PC-3 (cell line): Measurements from ENCODE around the gene SMAP2. TPM values are rescaled to one million over a fixed set of nuclear protein-coding genes. Genes with fewer than 3 reads are reported as not detected.

Experiments used
- ATAC-seq: fragments of 200-7000 bp; cut with Tn5 transposase; 2 replicates; pipeline ENCODE4 v1.9.1; 2020; ENCODE audit warnings: mild to moderate bottlenecking, moderate library complexity
- BruUV-seq: library from RNA; stranded (reverse); fragments of 400-500 nt; replicated peaks from 2 replicates; lab custom pipeline; 2021; lab: Mats Ljungman, UMichigan
- CTCF ChIA-PET: fragments of 300-600 bp; sonication (Branson Sonifier 250); formaldehyde crosslinking; loops from one replicate; lab custom pipeline; 2022; ENCODE audit warnings: antibody characterized with exemption; lab: Charles Lee
- POLR2A ChIA-PET: fragments of 300-600 bp; sonication (Branson Sonifier 250); formaldehyde crosslinking; loops from one replicate; lab custom pipeline; 2022; ENCODE audit warnings: antibody characterized with exemption; ENCODE audit not compliant: unreplicated experiment; lab: Charles Lee
- DNase-seq: peaks from one replicate; pipeline ENCODE4 v3.0.0-alpha.2; 2015
- H2AFZ ChIP-seq: fragments of 300-600 bp; sonication (generic); 2 replicates; pipeline ENCODE4 v1.6.0; 2016; ENCODE audit warnings: antibody characterized with exemption, low read length
- H3F3A ChIP-seq: fragments of 300-600 bp; sonication (generic); one replicate; pipeline ENCODE4 v1.6.0; 2017; ENCODE audit warnings: antibody characterized with exemption, low read length, control low read depth, mild to moderate bottlenecking; ENCODE audit not compliant: unreplicated experiment
- H3K27ac ChIP-seq: fragments of 300-600 bp; sonication (generic); 2 replicates; pipeline ENCODE4 v1.5.1; 2016; ENCODE audit warnings: mild to moderate bottlenecking, low read length
- H3K27me3 ChIP-seq: fragments of 300-600 bp; sonication (generic); 2 replicates; pipeline ENCODE4 v1.6.1; 2016; ENCODE audit warnings: low read length, mixed read lengths
- H3K36me3 ChIP-seq: fragments of 300-600 bp; sonication (generic); 2 replicates; pipeline ENCODE4 v1.6.1; 2016; ENCODE audit warnings: low read depth, mixed run types, low read length, mixed read lengths
- H3K4me1 ChIP-seq: fragments of 300-600 bp; sonication (generic); 2 replicates; pipeline ENCODE4 v1.5.1; 2016; ENCODE audit warnings: low read length; ENCODE audit not compliant: insufficient read depth
- H3K4me2 ChIP-seq: fragments of 300-600 bp; sonication (generic); 2 replicates; pipeline ENCODE4 v1.6.0; 2016; ENCODE audit warnings: low read length
- H3K4me3 ChIP-seq: fragments of 300-600 bp; sonication (generic); 2 replicates; pipeline ENCODE4 v1.5.1; 2016; ENCODE audit warnings: mild to moderate bottlenecking, low read length, mixed read lengths
- H3K79me2 ChIP-seq: fragments of 300-600 bp; sonication (generic); 2 replicates; pipeline ENCODE4 v1.6.1; 2017; ENCODE audit warnings: low read length, mixed read lengths
- H3K9ac ChIP-seq: fragments of 300-600 bp; sonication (generic); 2 replicates; pipeline ENCODE4 v1.6.0; 2016; ENCODE audit warnings: mild to moderate bottlenecking, low read length
- H3K9me2 ChIP-seq: fragments of 300-600 bp; sonication (generic); replicated peaks from 2 replicates; pipeline ENCODE4 v1.6.1; 2016; ENCODE audit warnings: mixed run types, low read length, mixed read lengths
- H3K9me3 ChIP-seq: fragments of 300-600 bp; sonication (generic); 2 replicates; pipeline ENCODE4 v1.6.1; 2016; ENCODE audit warnings: low read length, mixed read lengths
- H4K20me1 ChIP-seq: fragments of 300-600 bp; sonication (generic); 2 replicates; pipeline ENCODE4 v1.6.1; 2016; ENCODE audit warnings: low read length, mixed read lengths
- CTCF ChIP-seq: fragments of 300-600 bp; sonication (generic); conservative IDR thresholded peaks from 2 replicates; pipeline ENCODE4 v1.5.1; 2017; ENCODE audit warnings: antibody characterized with exemption, low read depth, mild to moderate bottlenecking, low read length
- EZH2 ChIP-seq: fragments of 300-600 bp; sonication (generic); IDR thresholded peaks from one replicate; pipeline ENCODE4 v1.6.1; 2017; ENCODE audit warnings: antibody characterized with exemption, mild to moderate bottlenecking, low read length; ENCODE audit not compliant: unreplicated experiment
- EZH2phosphoT487 ChIP-seq: fragments of 300-600 bp; sonication (generic); IDR thresholded peaks from 2 replicates; pipeline ENCODE4 v1.6.1; 2018; ENCODE audit warnings: mild to moderate bottlenecking, antibody characterized with exemption, low read length, borderline replicate concordance
- intact Hi-C: fragments of 100-400 bp; cut with micrococcal nuclease; formaldehyde crosslinking; loops from 2 replicates; pipeline ENCODE4 v1.9.0; 2023
- total RNA-seq: library from RNA; depleted of rRNA; stranded (reverse); fragments of >200 nt; gene quantifications from 2 replicates; pipeline ENCODE4 v1.2.3, GENCODE V29; 2014

Gene SMAP2
- total RNA-seq, 1 experiment from 2014 or later = 48.1 TPM

GRCh38 chr1:40423951-40424618, 50.6 kb downstream of the SMAP2 start:
- no peak overlapping the region for H2AFZ ChIP-seq
- no peak overlapping the region for H3K4me2 ChIP-seq
- no peak overlapping the region for H3K9ac ChIP-seq
- H3K9me2 ChIP-seq = no peaks in the 10 kb centered on the region
- TF ChIP-seq EZH2 (no peak), EZH2phosphoT487 (no peak), CTCF (no peak)
- H3K79me2 ChIP-seq = no peaks in the 10 kb centered on the region
- H3K9me3 ChIP-seq = no peaks in the 10 kb centered on the region
- H3K27me3 ChIP-seq = no peaks in the 10 kb centered on the region
- ChIA-PET POLR2A (no interaction called here), CTCF (no interaction called here)
- DNase-seq (no peak), ATAC-seq (no peak)
- H3K4me3 ChIP-seq = no peak overlapping the region
- intact Hi-C loops = no loop called here
- H3K36me3 ChIP-seq = peaks cover 25% of the 10 kb centered on the region
- H3K4me1 ChIP-seq = peaks cover 7% of the 10 kb centered on the region; the same call in 1 of the 2 replicates
- BruUV-seq = no TSS peak
- H4K20me1 ChIP-seq = no peaks in the 10 kb centered on the region
- H3F3A ChIP-seq = no peaks in the 10 kb centered on the region
- no peak overlapping the region for H3K27ac ChIP-seq

GRCh38 chr1:40425198-40425597, 51.7 kb downstream of the SMAP2 start:
- H3K4me1 ChIP-seq = peaks cover 7% of the 10 kb centered on the region; the same call in 1 of the 2 replicates
- DNase-seq (no peak), ATAC-seq (no peak)
- H3K27ac ChIP-seq = no peak overlapping the region
- H3K27me3 ChIP-seq = no peaks in the 10 kb centered on the region
- TF ChIP-seq CTCF = no peak
- no peak for TF ChIP-seq EZH2phosphoT487
- no peak for TF ChIP-seq EZH2
- H3K79me2 ChIP-seq = no peaks in the 10 kb centered on the region
- no peaks in the 10 kb centered on the region for H3K9me2 ChIP-seq
- peaks cover 21% of the 10 kb centered on the region for H3K36me3 ChIP-seq
- no peaks in the 10 kb centered on the region for H3F3A ChIP-seq
- ChIA-PET POLR2A (no interaction called here), CTCF (no interaction called here)
- no peak overlapping the region for H3K9ac ChIP-seq
- H3K4me2 ChIP-seq = no peak overlapping the region
- H2AFZ ChIP-seq = no peak overlapping the region
- no peak overlapping the region for H3K4me3 ChIP-seq
- intact Hi-C loops = no loop called here
- H3K9me3 ChIP-seq = no peaks in the 10 kb centered on the region
- no peaks in the 10 kb centered on the region for H4K20me1 ChIP-seq
- BruUV-seq = no TSS peak

- ATAC-seq = no peak
- no TSS peak for BruUV-seq
- Histone ChIP-seq H3K9me3 (no peaks in the 10 kb centered on the region), H3K4me3 (no peak overlapping the region), H3K27ac (no peak overlapping the region), H3K9me2 (no peaks in the 10 kb centered on the region), H3K9ac (no peak overlapping the region), H3F3A (no peaks in the 10 kb centered on the region), H3K4me2 (no peak overlapping the region), H3K27me3 (no peaks in the 10 kb centered on the region), H2AFZ (no peak overlapping the region), H3K4me1 (no peaks in the 10 kb centered on the region), H3K79me2 (no peaks in the 10 kb centered on the region), H3K36me3 (no peaks in the 10 kb centered on the region), H4K20me1 (no peaks in the 10 kb centered on the region)
- POLR2A ChIA-PET = interaction anchor here (0.6 kb wide), 1 partner anchor 387 kb away, joined by 4 read pairs; no protein-coding TSS in a partner anchor
- CTCF ChIA-PET = no interaction called here
- intact Hi-C loops = no loop called here
- DNase-seq = no peak
- no peak for TF ChIP-seq EZH2
- no peak for TF ChIP-seq CTCF
- no peak for TF ChIP-seq EZH2phosphoT487
Observed at GRCh38 chr1:40431385-40431784, 57.9 kb downstream of the SMAP2 start.
